Kidney capillary endothelial cell (primary cell): Measurements from ENCODE around the gene LINC01488.

Experiments used
- DNase-seq: peaks from one replicate; pipeline ENCODE4 v3.0.0-alpha.2; 2018; ENCODE audit warnings: low spot score

The LINC01488 gene

GRCh38 chr11:69479591-69480271, 1.7 kb upstream of the LINC01488 start:
- no peak for DNase-seq

GRCh38 chr11:69480547-69481392, 693 bp upstream of the LINC01488 start:
- peak; percentile 56 for DNase-seq

- no peak for DNase-seq
Observed at GRCh38 chr11:69482322-69482721, 859 bp downstream of the LINC01488 start.

GRCh38 chr11:69483170-69483569, 1.7 kb downstream of the LINC01488 start:
- no peak for DNase-seq

GRCh38 chr11:69483691-69484426, 2.4 kb downstream of the LINC01488 start:
- no peak for DNase-seq

- no peak for DNase-seq
Observed at GRCh38 chr11:69484427-69485259, 3.2 kb downstream of the LINC01488 start.

- no peak for DNase-seq
Observed at GRCh38 chr11:69485337-69486041, 4.0 kb downstream of the LINC01488 start.

- DNase-seq, result no peak
Observed at GRCh38 chr11:69486056-69486772, 4.8 kb downstream of the LINC01488 start.

GRCh38 chr11:69486773-69487291, 5.4 kb downstream of the LINC01488 start:
- no peak for DNase-seq

- DNase-seq, result no peak
Observed at GRCh38 chr11:69487391-69487790, 5.9 kb downstream of the LINC01488 start.

GRCh38 chr11:69487849-69488542, 6.5 kb downstream of the LINC01488 start:
- no peak for DNase-seq

GRCh38 chr11:69488543-69488940, 7.1 kb downstream of the LINC01488 start:
- no peak for DNase-seq

GRCh38 chr11:69489031-69489745, 7.7 kb downstream of the LINC01488 start:
- DNase-seq, result no peak

GRCh38 chr11:69489746-69490365, 8.4 kb downstream of the LINC01488 start:
- no peak for DNase-seq

GRCh38 chr11:69490516-69490915, 9.1 kb downstream of the LINC01488 start:
- DNase-seq, result no peak

- DNase-seq, result no peak
Observed at GRCh38 chr11:69491071-69492031, 9.9 kb downstream of the LINC01488 start.
